ENCODE results near the gene RNF103.

DNA sequence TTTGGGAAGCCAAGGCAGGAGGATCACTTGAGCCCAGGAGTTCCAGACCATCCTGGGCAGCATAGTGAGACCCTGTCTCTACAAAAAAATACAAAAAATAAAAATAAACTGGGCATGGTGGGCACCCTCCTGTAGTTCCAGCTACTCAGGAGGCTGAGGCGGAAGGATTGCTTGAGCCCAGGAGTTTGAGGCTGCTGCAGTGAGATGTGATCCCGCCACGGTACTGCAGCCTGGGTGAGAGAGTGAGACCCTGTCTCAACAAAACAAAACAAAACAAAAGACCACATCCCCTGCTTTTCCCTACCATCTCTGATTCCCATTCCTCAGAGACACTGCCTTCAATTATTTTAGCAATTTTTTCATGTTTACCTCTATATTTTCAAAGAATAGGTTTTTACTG, 3.9 kb upstream of the RNF103 start:
- TF ChIP-seq CTCF (IDR thresholded peaks at IDR 0.05; ENCODE audit: low read depth, low read length, missing input control) (no peak), GABPA (IDR thresholded peaks at IDR 0.05 in 1 of 2, conservative IDR thresholded peaks at IDR 0.05 in 1 of 2) (no peak), SP1 (IDR thresholded peaks at IDR 0.05) (no peak), ZBTB33 (IDR thresholded peaks at IDR 0.05) (no peak), TAF1 (conservative IDR thresholded peaks at IDR 0.05) (no peak), FOXA1 (IDR thresholded peaks at IDR 0.05) (no peak)
- TF ChIP-seq, protein P1, sequence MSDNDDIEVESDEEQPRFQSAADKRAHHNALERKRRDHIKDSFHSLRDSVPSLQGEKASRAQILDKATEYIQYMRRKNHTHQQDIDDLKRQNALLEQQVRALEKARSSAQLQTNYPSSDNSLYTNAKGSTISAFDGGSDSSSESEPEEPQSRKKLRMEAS (IDR thresholded peaks at IDR 0.05) = no peak
- TF ChIP-seq, protein P2, sequence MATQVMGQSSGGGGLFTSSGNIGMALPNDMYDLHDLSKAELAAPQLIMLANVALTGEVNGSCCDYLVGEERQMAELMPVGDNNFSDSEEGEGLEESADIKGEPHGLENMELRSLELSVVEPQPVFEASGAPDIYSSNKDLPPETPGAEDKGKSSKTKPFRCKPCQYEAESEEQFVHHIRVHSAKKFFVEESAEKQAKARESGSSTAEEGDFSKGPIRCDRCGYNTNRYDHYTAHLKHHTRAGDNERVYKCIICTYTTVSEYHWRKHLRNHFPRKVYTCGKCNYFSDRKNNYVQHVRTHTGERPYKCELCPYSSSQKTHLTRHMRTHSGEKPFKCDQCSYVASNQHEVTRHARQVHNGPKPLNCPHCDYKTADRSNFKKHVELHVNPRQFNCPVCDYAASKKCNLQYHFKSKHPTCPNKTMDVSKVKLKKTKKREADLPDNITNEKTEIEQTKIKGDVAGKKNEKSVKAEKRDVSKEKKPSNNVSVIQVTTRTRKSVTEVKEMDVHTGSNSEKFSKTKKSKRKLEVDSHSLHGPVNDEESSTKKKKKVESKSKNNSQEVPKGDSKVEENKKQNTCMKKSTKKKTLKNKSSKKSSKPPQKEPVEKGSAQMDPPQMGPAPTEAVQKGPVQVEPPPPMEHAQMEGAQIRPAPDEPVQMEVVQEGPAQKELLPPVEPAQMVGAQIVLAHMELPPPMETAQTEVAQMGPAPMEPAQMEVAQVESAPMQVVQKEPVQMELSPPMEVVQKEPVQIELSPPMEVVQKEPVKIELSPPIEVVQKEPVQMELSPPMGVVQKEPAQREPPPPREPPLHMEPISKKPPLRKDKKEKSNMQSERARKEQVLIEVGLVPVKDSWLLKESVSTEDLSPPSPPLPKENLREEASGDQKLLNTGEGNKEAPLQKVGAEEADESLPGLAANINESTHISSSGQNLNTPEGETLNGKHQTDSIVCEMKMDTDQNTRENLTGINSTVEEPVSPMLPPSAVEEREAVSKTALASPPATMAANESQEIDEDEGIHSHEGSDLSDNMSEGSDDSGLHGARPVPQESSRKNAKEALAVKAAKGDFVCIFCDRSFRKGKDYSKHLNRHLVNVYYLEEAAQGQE (IDR thresholded peaks at IDR 0.05) = no peak

Data from liver (tissue), 3 donors.